HEK293T (cell line): ENCODE data around the gene POFUT1.
"Not testable (repeated sequence)": the region's sequence is repeated elsewhere in the genome, so short reads cannot be mapped to it uniquely, and the experiment has no call there.

Experiments used
- CTCF ChIA-PET: fragments of 350-600 bp; formaldehyde crosslinking; extraction: SDS; loops from one replicate; lab custom pipeline; 2021; ENCODE audit warnings: antibody characterized with exemption, inconsistent platforms; lab: Yijun Ruan, JAX
- POLR2A ChIA-PET: fragments of 350-600 bp; formaldehyde crosslinking; extraction: SDS; loops from one replicate; lab custom pipeline; 2020; ENCODE audit warnings: antibody characterized with exemption, inconsistent platforms; lab: Yijun Ruan, JAX
- DNase-seq: peaks from one replicate; pipeline ENCODE4 v3.0.0; 2012; ENCODE audit warnings: mixed read lengths; ENCODE audit errors: extremely low spot score
- ARNT ChIP-seq: fragments of 450-650 bp; IDR thresholded peaks from 2 replicates; pipeline ENCODE4 v1.6.1; 2017; ENCODE audit warnings: mild to moderate bottlenecking
- BHLHE40 ChIP-seq: fragments of 450-650 bp; IDR thresholded peaks from 2 replicates; pipeline ENCODE4 v1.6.1; 2016; ENCODE audit warnings: mild to moderate bottlenecking, moderate library complexity, borderline replicate concordance
- CTBP1 ChIP-seq: fragments of 450-650 bp; IDR thresholded peaks from 2 replicates; pipeline ENCODE4 v1.6.1; 2016; ENCODE audit warnings: borderline replicate concordance
- ELF4 ChIP-seq: fragments of 450-650 bp; IDR thresholded peaks from 2 replicates; pipeline ENCODE4 v1.6.1; 2017; ENCODE audit warnings: antibody characterized with exemption
- FOXA1 ChIP-seq: fragments of 450-650 bp; IDR thresholded peaks from 2 replicates; pipeline ENCODE4 v1.6.1; 2016; ENCODE audit warnings: mild to moderate bottlenecking
- FOXK2 ChIP-seq: fragments of 450-650 bp; IDR thresholded peaks from 2 replicates; pipeline ENCODE4 v1.6.1; 2016; ENCODE audit warnings: mild to moderate bottlenecking
- FOXM1 ChIP-seq: fragments of 450-650 bp; IDR thresholded peaks from 2 replicates; pipeline ENCODE4 v1.6.1; 2017; ENCODE audit warnings: mild to moderate bottlenecking, borderline replicate concordance
- HDGF ChIP-seq: fragments of 450-650 bp; IDR thresholded peaks from 2 replicates; pipeline ENCODE4 v1.6.1; 2017; ENCODE audit warnings: antibody characterized with exemption, borderline replicate concordance
- L3MBTL2 ChIP-seq: fragments of 450-650 bp; conservative IDR thresholded peaks from 2 replicates; pipeline ENCODE4 v1.6.1; 2016; ENCODE audit warnings: mild to moderate bottlenecking
- LEF1 ChIP-seq: fragments of 450-650 bp; IDR thresholded peaks from 2 replicates; pipeline ENCODE4 v1.6.1; 2017; ENCODE audit warnings: mild to moderate bottlenecking, borderline replicate concordance
- NFRKB ChIP-seq: fragments of 450-650 bp; IDR thresholded peaks from 2 replicates; pipeline ENCODE4 v1.6.1; 2016; ENCODE audit warnings: mild to moderate bottlenecking, moderate library complexity
- PKNOX1 ChIP-seq: fragments of 450-650 bp; IDR thresholded peaks from 2 replicates; pipeline ENCODE4 v1.6.1; 2016
- SP1 ChIP-seq: fragments of 450-650 bp; IDR thresholded peaks from 2 replicates; pipeline ENCODE4 v1.6.1; 2017
- SUZ12 ChIP-seq: fragments of 450-650 bp; IDR thresholded peaks from 2 replicates; pipeline ENCODE4 v1.6.1; 2016; ENCODE audit warnings: mild to moderate bottlenecking
- TARDBP ChIP-seq: fragments of 450-650 bp; IDR thresholded peaks from 2 replicates; pipeline ENCODE4 v1.6.1; 2016
- ZNF384 ChIP-seq: fragments of 450-650 bp; IDR thresholded peaks from 2 replicates; pipeline ENCODE4 v1.6.1; 2016

The POFUT1 gene

GRCh38 chr20:32191422-32191821 is 16.3 kb upstream of the POFUT1 start:
- POLR2A ChIA-PET = no interaction called here
- CTCF ChIA-PET = interaction anchor here (0.6 kb wide), 1 partner anchor 476 kb away, joined by 3 read pairs; no protein-coding TSS in a partner anchor
- no peak for DNase-seq
- TF ChIP-seq ELF4 = no peak
- no peak for TF ChIP-seq HDGF
- TF ChIP-seq BHLHE40 = no peak
- TF ChIP-seq PKNOX1 = no peak
- TF ChIP-seq L3MBTL2 = no peak
- no peak for TF ChIP-seq ARNT
- TF ChIP-seq NFRKB = no peak
- TF ChIP-seq FOXK2 = no peak
- TF ChIP-seq SUZ12 = no peak
- TF ChIP-seq FOXM1 = no peak
- no peak for TF ChIP-seq ZNF384
- no peak for TF ChIP-seq CTBP1
- TF ChIP-seq FOXA1 = no peak
- TF ChIP-seq TARDBP = no peak
- no peak for TF ChIP-seq SP1

- CTCF ChIA-PET = interaction anchor here (0.6 kb wide), 1 partner anchor 475 kb away, joined by 3 read pairs; no protein-coding TSS in a partner anchor
- TF ChIP-seq L3MBTL2 = no peak
- no peak for TF ChIP-seq ELF4
- no peak for TF ChIP-seq SP1
- TF ChIP-seq HDGF = no peak
- no peak for TF ChIP-seq FOXK2
- TF ChIP-seq SUZ12 = no peak
- TF ChIP-seq FOXA1 = no peak
- no peak for TF ChIP-seq TARDBP
- TF ChIP-seq FOXM1 = no peak
- no peak for TF ChIP-seq CTBP1
- TF ChIP-seq BHLHE40 = no peak
- no peak for TF ChIP-seq NFRKB
- no peak for TF ChIP-seq LEF1
- TF ChIP-seq ZNF384 = no peak
- TF ChIP-seq ARNT = no peak
- TF ChIP-seq PKNOX1 = no peak
- no peak for DNase-seq
- POLR2A ChIA-PET = no interaction called here
These were observed 15.8 kb upstream of the POFUT1 start for GRCh38 chr20:32191873-32192272.

- TF ChIP-seq CTBP1 (no peak), SP1 (no peak), ELF4 (no peak), BHLHE40 (no peak), SUZ12 (no peak), PKNOX1 (no peak), ARNT (no peak), FOXA1 (no peak), LEF1 (no peak)
- CTCF ChIA-PET = no interaction called here
- no peak for DNase-seq
- POLR2A ChIA-PET = no interaction called here
These were observed 15.0 kb upstream of the POFUT1 start for GRCh38 chr20:32192698-32193097.

- DNase-seq, POLR2A ChIA-PET, CTCF ChIA-PET: not testable (repeated sequence)
These were observed 14.3 kb upstream of the POFUT1 start for GRCh38 chr20:32193336-32193735.

- DNase-seq = no peak
- TF ChIP-seq ELF4 (no peak), LEF1 (no peak), FOXM1 (no peak), BHLHE40 (no peak), SP1 (no peak), L3MBTL2 (no peak), FOXK2 (no peak)
- ChIA-PET POLR2A (no interaction called here), CTCF (no interaction called here)
These were observed 13.7 kb upstream of the POFUT1 start for GRCh38 chr20:32193996-32194395.

GRCh38 chr20:32195581-32195980 is 12.1 kb upstream of the POFUT1 start:
- TF ChIP-seq SP1 = no peak
- TF ChIP-seq FOXA1 = no peak
- no peak for TF ChIP-seq FOXM1
- TF ChIP-seq L3MBTL2 = no peak
- no peak for TF ChIP-seq FOXK2
- TF ChIP-seq HDGF = no peak
- TF ChIP-seq NFRKB = no peak
- no peak for TF ChIP-seq CTBP1
- no peak for TF ChIP-seq LEF1
- TF ChIP-seq SUZ12 = no peak
- no peak for TF ChIP-seq TARDBP
- TF ChIP-seq ZNF384 = no peak
- CTCF ChIA-PET = no interaction called here
- DNase-seq = no peak
- POLR2A ChIA-PET = no interaction called here

GRCh38 chr20:32196613-32197012 is 11.1 kb upstream of the POFUT1 start:
- POLR2A ChIA-PET, DNase-seq, CTCF ChIA-PET: not testable (repeated sequence)

GRCh38 chr20:32197136-32197535 is 10.5 kb upstream of the POFUT1 start:
- CTCF ChIA-PET, POLR2A ChIA-PET, DNase-seq: not testable (repeated sequence)
